Stimulated activated CD4-positive, alpha-beta T cell treated with anti-CD3 and anti-CD28 coated beads, Interleukin-12 subunit alpha, Interleukin-12 subunit beta, amount 100 ng/mL, for 4 hours (primary cell): Measurements from ENCODE around the gene CPN1.

Source experiments
- DNase-seq: peaks from one replicate; pipeline ENCODE4 v3.0.0-alpha.2; 2020

The CPN1 gene

GRCh38 chr10:99995269-99995668, 86.4 kb downstream of the CPN1 start:
- DNase-seq: no peak

- DNase-seq: no peak
Measured at GRCh38 chr10:99994801-99995200, 86.9 kb downstream of the CPN1 start.

GRCh38 chr10:99993701-99994689, 87.7 kb downstream of the CPN1 start:
- peak; percentile 6 for DNase-seq
